ENCODE results near the gene VPS52. TPM values are rescaled to one million over a fixed set of nuclear protein-coding genes. Genes with fewer than 3 reads are reported as not detected.

Gene VPS52
- total RNA-seq, 1 experiment from 2014 or later, result 47.8 TPM

GRCh38 chr6:33250731-33251130 is 20.9 kb downstream of the VPS52 start:
- H3K4me1 Mint-ChIP-seq (ENCODE audit: insufficient read depth, unreplicated experiment), result peaks cover 22% of the 10 kb centered on the region
- peak overlapping the region; percentile 70 for H3K27ac Mint-ChIP-seq (ENCODE audit: low read depth, unreplicated experiment)
- POLR2A ChIA-PET, result interaction anchor here (0.6 to 5.5 kb wide), 18 partner anchors 9 to 1074 kb away, joined by 3 to 110 read pairs (median 6); partner anchors contain the start of genes B3GALT4, BRD2, HSD17B8 and PFDN6
- CTCF ChIA-PET, result interaction anchor here (0.6 to 1.6 kb wide), 7 partner anchors 11 to 337 kb away, joined by 3 to 8 read pairs (median 3); no protein-coding TSS in a partner anchor
- H3K9me3 Mint-ChIP-seq (ENCODE audit: unreplicated experiment), result no peaks in the 10 kb centered on the region
- intact Hi-C loops (cut with micrococcal nuclease), result no loop called here
- H3K36me3 Mint-ChIP-seq (ENCODE audit: insufficient read depth, unreplicated experiment), result peaks cover 50% of the 10 kb centered on the region
- TF ChIP-seq, protein P1, sequence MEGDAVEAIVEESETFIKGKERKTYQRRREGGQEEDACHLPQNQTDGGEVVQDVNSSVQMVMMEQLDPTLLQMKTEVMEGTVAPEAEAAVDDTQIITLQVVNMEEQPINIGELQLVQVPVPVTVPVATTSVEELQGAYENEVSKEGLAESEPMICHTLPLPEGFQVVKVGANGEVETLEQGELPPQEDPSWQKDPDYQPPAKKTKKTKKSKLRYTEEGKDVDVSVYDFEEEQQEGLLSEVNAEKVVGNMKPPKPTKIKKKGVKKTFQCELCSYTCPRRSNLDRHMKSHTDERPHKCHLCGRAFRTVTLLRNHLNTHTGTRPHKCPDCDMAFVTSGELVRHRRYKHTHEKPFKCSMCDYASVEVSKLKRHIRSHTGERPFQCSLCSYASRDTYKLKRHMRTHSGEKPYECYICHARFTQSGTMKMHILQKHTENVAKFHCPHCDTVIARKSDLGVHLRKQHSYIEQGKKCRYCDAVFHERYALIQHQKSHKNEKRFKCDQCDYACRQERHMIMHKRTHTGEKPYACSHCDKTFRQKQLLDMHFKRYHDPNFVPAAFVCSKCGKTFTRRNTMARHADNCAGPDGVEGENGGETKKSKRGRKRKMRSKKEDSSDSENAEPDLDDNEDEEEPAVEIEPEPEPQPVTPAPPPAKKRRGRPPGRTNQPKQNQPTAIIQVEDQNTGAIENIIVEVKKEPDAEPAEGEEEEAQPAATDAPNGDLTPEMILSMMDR (IDR thresholded peaks at IDR 0.05; ENCODE audit: unreplicated experiment), result no peak
- peak overlapping the region; percentile 82 for H3K4me3 Mint-ChIP-seq (ENCODE audit: unreplicated experiment)
- no peaks in the 10 kb centered on the region for H3K27me3 Mint-ChIP-seq (ENCODE audit: insufficient read depth, unreplicated experiment)
- no TSS peak for BruUV-seq (replicated peaks)
- no peak for DNase-seq (ENCODE audit: unreplicated experiment)

DNA sequence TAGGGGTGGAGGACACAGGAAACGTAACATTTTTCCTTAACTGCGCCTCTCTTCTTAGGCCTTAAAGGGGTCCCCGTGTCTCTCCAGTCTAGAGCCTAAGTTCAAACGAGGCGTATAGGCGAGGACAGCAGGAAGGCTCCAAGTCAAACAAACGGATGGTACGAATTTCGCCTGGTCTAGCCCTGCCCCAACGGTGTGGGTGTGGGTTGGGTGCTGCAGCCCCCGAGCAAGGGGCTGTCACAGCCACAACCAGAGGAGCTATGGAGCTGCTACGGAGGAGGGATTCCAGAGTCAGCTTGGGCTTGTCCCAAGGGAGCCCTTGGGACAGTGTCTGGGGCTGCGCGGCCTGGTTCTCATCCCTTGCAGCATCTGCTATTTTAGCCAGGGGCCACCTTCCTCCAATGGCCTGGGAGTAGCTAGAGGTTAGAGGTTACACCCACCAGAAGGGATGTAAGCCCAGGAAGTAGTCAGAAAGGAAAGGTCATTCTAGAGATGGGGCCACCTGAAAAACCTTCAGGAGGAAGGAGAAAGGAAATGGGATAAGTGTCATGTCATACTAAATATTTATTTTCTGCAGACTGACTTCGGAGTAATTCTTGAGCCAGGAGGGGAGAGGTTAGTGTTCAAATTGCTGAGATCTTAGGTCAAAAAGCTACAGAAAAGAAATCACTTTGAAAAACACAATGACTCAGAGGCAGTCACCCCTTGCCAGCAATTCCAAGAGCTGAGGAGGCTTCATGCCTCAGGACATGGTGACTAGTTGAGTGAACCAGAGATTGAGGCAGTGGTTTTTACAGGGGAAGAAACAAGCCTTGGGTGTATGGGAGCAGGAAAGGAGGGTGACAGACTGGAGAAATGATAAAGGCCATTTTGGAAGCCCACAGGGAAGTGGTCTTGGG is 21.7 kb downstream of the VPS52 start:
- intact Hi-C loops (cut with micrococcal nuclease), result loop anchor here (2.0 kb wide), 3 partner anchors 41 to 131 kb away; partner anchors contain the start of genes RING1, RXRB and SLC39A7
- POLR2A ChIA-PET, result interaction anchor here (0.5 to 5.5 kb wide), 24 partner anchors 10 to 1603 kb away, joined by 3 to 110 read pairs (median 5); partner anchors contain the start of genes B3GALT4, BRD2, HSD17B8 and PFDN6
- DNase-seq (ENCODE audit: unreplicated experiment), result peak; percentile 79
- no peaks in the 10 kb centered on the region for H3K27me3 Mint-ChIP-seq (ENCODE audit: insufficient read depth, unreplicated experiment)
- peak overlapping the region; percentile 82 for H3K4me3 Mint-ChIP-seq (ENCODE audit: unreplicated experiment)
- H3K27ac Mint-ChIP-seq (ENCODE audit: low read depth, unreplicated experiment), result peak overlapping the region; percentile 70
- TSS peak; percentile 67 for BruUV-seq (replicated peaks)
- peaks cover 44% of the 10 kb centered on the region for H3K36me3 Mint-ChIP-seq (ENCODE audit: insufficient read depth, unreplicated experiment)
- CTCF ChIA-PET, result interaction anchor here (0.6 to 2.6 kb wide), 8 partner anchors 8 to 336 kb away, joined by 3 to 16 read pairs (median 8); partner anchors contain the start of genes RPS18 and VPS52
- TF ChIP-seq, protein P1 (IDR thresholded peaks at IDR 0.05; ENCODE audit: unreplicated experiment), result no peak
- H3K4me1 Mint-ChIP-seq (ENCODE audit: insufficient read depth, unreplicated experiment), result peaks cover 22% of the 10 kb centered on the region
- H3K9me3 Mint-ChIP-seq (ENCODE audit: unreplicated experiment), result no peaks in the 10 kb centered on the region

- ChIA-PET CTCF (interaction anchor here (0.7 to 2.8 kb wide), 35 partner anchors 9 to 412 kb away, joined by 3 to 31 read pairs (median 5); partner anchors contain the start of genes HSD17B8, RPS18 and VPS52), POLR2A (interaction anchor here (0.7 to 5.5 kb wide), 27 partner anchors 9 to 1277 kb away, joined by 3 to 110 read pairs (median 5); partner anchors contain the start of genes B3GALT4, BRD2, HSD17B8 and PFDN6)
- Mint-ChIP-seq H3K36me3 (ENCODE audit: insufficient read depth, unreplicated experiment) (peaks cover 41% of the 10 kb centered on the region), H3K4me1 (ENCODE audit: insufficient read depth, unreplicated experiment) (peaks cover 22% of the 10 kb centered on the region), H3K4me3 (ENCODE audit: unreplicated experiment) (peak overlapping the region; percentile 82), H3K27ac (ENCODE audit: low read depth, unreplicated experiment) (peak overlapping the region; percentile 70), H3K27me3 (ENCODE audit: insufficient read depth, unreplicated experiment) (no peaks in the 10 kb centered on the region), H3K9me3 (ENCODE audit: unreplicated experiment) (no peaks in the 10 kb centered on the region)
- intact Hi-C loops (cut with micrococcal nuclease), result loop anchor here (1.0 to 2.0 kb wide), 5 partner anchors 40 to 235 kb away; partner anchors contain the start of genes RING1, RXRB and SLC39A7
- peak; percentile 99 for DNase-seq (ENCODE audit: unreplicated experiment)
- BruUV-seq (replicated peaks), result no TSS peak
- TF ChIP-seq, protein P1 (IDR thresholded peaks at IDR 0.05; ENCODE audit: unreplicated experiment), result no peak
Observed at GRCh38 chr6:33248932-33249731, 22.5 kb downstream of the VPS52 start.
